Panc1 (cell line): ENCODE measurements around the gene CHST11. TPM values are rescaled to one million over a fixed set of nuclear protein-coding genes. Genes with fewer than 3 reads are reported as not detected.

Experiments used
- ATAC-seq: fragments of 200-7000 bp; cut with Tn5 transposase; 2 replicates; pipeline ENCODE4 v1.9.1; 2020; ENCODE audit warnings: mild to moderate bottlenecking, moderate library complexity
- BruUV-seq: library from RNA; stranded (reverse); fragments of 400-500 nt; replicated peaks from 2 replicates; lab custom pipeline; 2021; lab: Mats Ljungman, UMichigan
- CTCF ChIA-PET: fragments of 300-600 bp; sonication (Branson Sonifier 250); formaldehyde crosslinking; loops from one replicate; lab custom pipeline; 2022; ENCODE audit warnings: antibody characterized with exemption; lab: Charles Lee
- POLR2A ChIA-PET: fragments of 300-600 bp; sonication (Branson Sonifier 250); formaldehyde crosslinking; loops from one replicate; lab custom pipeline; 2022; ENCODE audit warnings: antibody characterized with exemption; lab: Charles Lee
- DNase-seq: peaks from one replicate; pipeline ENCODE4 v3.0.0-alpha.2; 2010; ENCODE audit warnings: low read depth, low spot score
- H3K27ac ChIP-seq: 2 replicates; pipeline ENCODE4 v1.5.1; 2011; ENCODE audit warnings: mild to moderate bottlenecking, low read length, inconsistent platforms
- H3K27me3 ChIP-seq: fragments of 200-500 bp; sonication (Bioruptor generic); 2 replicates; pipeline ENCODE4 v1.6.0; 2014; ENCODE audit warnings: low read length, inconsistent platforms; ENCODE audit not compliant: control insufficient read depth, insufficient read depth
- H3K36me3 ChIP-seq: fragments of 200-500 bp; sonication (Bioruptor generic); 2 replicates; pipeline ENCODE4 v1.5.1; 2014; ENCODE audit warnings: inconsistent platforms, mild to moderate bottlenecking, low read length, moderate library complexity; ENCODE audit not compliant: control insufficient read depth, insufficient read depth
- H3K4me1 ChIP-seq: 2 replicates; pipeline ENCODE4 v1.5.1; 2011; ENCODE audit warnings: inconsistent platforms, mild to moderate bottlenecking, low read length, moderate library complexity; ENCODE audit not compliant: control insufficient read depth, insufficient read depth
- H3K4me3 ChIP-seq, 2 experiments: 2 replicates each; pipeline ENCODE4 v1.5.1; 2011 to 2012; ENCODE audit warnings: low read depth in 2 of 2, low read length in 2 of 2, mild to moderate bottlenecking in 2 of 2, inconsistent platforms in 1 of 2, moderate library complexity in 1 of 2
- H3K9me3 ChIP-seq: fragments of 200-500 bp; sonication (Bioruptor generic); 2 replicates; pipeline ENCODE4 v1.5.1; 2014; ENCODE audit warnings: low read depth, mild to moderate bottlenecking, inconsistent platforms, low read length, moderate library complexity; ENCODE audit not compliant: control insufficient read depth, insufficient read depth
- POLR2AphosphoS5 ChIP-seq: IDR thresholded peaks from 2 replicates; pipeline ENCODE4 v1.6.1; 2012; ENCODE audit warnings: mild to moderate bottlenecking, low read depth, low read length, moderate library complexity
- SIN3A ChIP-seq: IDR thresholded peaks from 2 replicates; pipeline ENCODE4 v1.6.1; 2012; ENCODE audit warnings: low read depth, mild to moderate bottlenecking, low read length, moderate library complexity, borderline replicate concordance; ENCODE audit not compliant: insufficient read depth
- TCF7L2 ChIP-seq: IDR thresholded peaks from 2 replicates; pipeline ENCODE4 v1.6.1; 2011; ENCODE audit warnings: mild to moderate bottlenecking, low read depth, low read length, inconsistent platforms
- in situ Hi-C: cut with HindIII; loops from 2 replicates; pipeline ENCODE4 v1.10.0; 2016; ENCODE audit warnings: low sequenced_read_pairs, low pct_unique_long_range_greater_than_20kb
- intact Hi-C: fragments of 100-400 bp; cut with micrococcal nuclease; formaldehyde crosslinking; loops from one replicate; pipeline ENCODE4 v1.10.0; 2022; ENCODE audit not compliant: unreplicated experiment
- total RNA-seq: library from RNA; stranded (reverse); gene quantifications from one replicate; pipeline ENCODE4 v1.2.1, GENCODE V29; 2021; ENCODE audit not compliant: unreplicated experiment
- TF ChIP-seq, protein P1 (sequence below): fragments of 450-650 bp; IDR thresholded peaks from 2 replicates; pipeline ENCODE4 v1.5.1; 2017; ENCODE audit warnings: mild to moderate bottlenecking
- TF ChIP-seq, protein P2 (sequence below), 2 experiments: IDR thresholded peaks; 2 replicates each; pipeline ENCODE4 v1.6.1; 2011 to 2012; ENCODE audit warnings: low read depth in 2 of 2, control low read depth in 1 of 2, low read length in 1 of 2, mild to moderate bottlenecking in 1 of 2, moderate library complexity in 1 of 2; ENCODE audit not compliant: insufficient read depth in 1 of 2

CHST11 gene
- total RNA-seq, 1 experiment from 2014 or later = 11.4 TPM

DNA sequence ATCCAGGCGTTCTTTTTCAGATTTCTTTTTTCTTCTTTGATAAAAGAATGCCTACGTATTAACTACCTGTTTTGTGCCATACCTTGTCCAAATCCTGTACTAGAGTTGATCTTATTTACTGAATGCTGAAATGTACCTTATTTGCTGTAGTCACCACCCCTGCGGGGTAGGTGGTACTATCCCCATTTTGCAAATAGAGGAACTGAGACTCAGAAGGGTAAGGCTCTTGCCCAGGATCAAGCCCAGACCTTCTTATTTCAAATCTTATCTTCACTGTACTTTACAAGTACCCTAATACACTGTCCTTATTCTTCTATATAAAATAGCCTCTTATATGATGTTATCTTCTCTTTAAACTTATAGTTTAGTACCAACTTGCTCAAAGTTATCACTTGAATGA, 294.8 kb downstream of the CHST11 start:
- Histone ChIP-seq H3K27me3 (no peaks in the 10 kb centered on the region), H3K27ac (no peak overlapping the region), H3K36me3 (no peaks in the 10 kb centered on the region), H3K9me3 (no peaks in the 10 kb centered on the region), H3K4me3 (no peak overlapping the region), H3K4me1 (no peaks in the 10 kb centered on the region)
- intact Hi-C loops = no loop called here
- POLR2A ChIA-PET = no interaction called here
- DNase-seq = no peak
- CTCF ChIA-PET = no interaction called here
- BruUV-seq = no TSS peak
- in situ Hi-C loops = no loop called here
- TF ChIP-seq, protein P1, sequence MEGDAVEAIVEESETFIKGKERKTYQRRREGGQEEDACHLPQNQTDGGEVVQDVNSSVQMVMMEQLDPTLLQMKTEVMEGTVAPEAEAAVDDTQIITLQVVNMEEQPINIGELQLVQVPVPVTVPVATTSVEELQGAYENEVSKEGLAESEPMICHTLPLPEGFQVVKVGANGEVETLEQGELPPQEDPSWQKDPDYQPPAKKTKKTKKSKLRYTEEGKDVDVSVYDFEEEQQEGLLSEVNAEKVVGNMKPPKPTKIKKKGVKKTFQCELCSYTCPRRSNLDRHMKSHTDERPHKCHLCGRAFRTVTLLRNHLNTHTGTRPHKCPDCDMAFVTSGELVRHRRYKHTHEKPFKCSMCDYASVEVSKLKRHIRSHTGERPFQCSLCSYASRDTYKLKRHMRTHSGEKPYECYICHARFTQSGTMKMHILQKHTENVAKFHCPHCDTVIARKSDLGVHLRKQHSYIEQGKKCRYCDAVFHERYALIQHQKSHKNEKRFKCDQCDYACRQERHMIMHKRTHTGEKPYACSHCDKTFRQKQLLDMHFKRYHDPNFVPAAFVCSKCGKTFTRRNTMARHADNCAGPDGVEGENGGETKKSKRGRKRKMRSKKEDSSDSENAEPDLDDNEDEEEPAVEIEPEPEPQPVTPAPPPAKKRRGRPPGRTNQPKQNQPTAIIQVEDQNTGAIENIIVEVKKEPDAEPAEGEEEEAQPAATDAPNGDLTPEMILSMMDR = no peak
- TF ChIP-seq POLR2AphosphoS5 = no peak
- TF ChIP-seq TCF7L2 = no peak
- TF ChIP-seq, protein P2, sequence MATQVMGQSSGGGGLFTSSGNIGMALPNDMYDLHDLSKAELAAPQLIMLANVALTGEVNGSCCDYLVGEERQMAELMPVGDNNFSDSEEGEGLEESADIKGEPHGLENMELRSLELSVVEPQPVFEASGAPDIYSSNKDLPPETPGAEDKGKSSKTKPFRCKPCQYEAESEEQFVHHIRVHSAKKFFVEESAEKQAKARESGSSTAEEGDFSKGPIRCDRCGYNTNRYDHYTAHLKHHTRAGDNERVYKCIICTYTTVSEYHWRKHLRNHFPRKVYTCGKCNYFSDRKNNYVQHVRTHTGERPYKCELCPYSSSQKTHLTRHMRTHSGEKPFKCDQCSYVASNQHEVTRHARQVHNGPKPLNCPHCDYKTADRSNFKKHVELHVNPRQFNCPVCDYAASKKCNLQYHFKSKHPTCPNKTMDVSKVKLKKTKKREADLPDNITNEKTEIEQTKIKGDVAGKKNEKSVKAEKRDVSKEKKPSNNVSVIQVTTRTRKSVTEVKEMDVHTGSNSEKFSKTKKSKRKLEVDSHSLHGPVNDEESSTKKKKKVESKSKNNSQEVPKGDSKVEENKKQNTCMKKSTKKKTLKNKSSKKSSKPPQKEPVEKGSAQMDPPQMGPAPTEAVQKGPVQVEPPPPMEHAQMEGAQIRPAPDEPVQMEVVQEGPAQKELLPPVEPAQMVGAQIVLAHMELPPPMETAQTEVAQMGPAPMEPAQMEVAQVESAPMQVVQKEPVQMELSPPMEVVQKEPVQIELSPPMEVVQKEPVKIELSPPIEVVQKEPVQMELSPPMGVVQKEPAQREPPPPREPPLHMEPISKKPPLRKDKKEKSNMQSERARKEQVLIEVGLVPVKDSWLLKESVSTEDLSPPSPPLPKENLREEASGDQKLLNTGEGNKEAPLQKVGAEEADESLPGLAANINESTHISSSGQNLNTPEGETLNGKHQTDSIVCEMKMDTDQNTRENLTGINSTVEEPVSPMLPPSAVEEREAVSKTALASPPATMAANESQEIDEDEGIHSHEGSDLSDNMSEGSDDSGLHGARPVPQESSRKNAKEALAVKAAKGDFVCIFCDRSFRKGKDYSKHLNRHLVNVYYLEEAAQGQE (IDR thresholded peaks at IDR 0.05; ENCODE audit: insufficient read depth in 1 of 2, low read depth in 2 of 2, low read length in 1 of 2) = no peak
- TF ChIP-seq SIN3A = no peak
- ATAC-seq = no peak

DNA sequence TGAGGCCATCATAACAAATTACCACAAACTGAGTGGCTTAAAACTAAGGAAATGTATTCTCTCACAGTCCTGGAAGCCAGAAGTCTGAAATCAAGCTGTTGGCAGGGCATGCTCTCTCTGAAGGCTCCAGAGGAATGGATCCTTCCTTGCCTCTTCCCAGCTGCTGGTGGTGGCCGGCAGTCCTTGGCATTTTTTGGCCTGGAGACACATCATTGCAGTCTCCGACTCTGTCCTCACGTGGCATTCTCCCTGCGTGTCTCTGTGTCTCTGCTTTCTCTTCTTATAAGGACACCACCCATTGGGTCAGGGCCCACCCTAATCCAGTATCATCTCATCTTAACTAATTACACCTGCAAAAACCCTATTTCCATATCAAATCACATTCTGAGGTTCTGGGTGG, 295.3 kb downstream of the CHST11 start:
- in situ Hi-C loops = no loop called here
- TF ChIP-seq, protein P1 = no peak
- TF ChIP-seq SIN3A (no peak), TCF7L2 (no peak), POLR2AphosphoS5 (no peak)
- TF ChIP-seq, protein P2 (IDR thresholded peaks at IDR 0.05; ENCODE audit: insufficient read depth in 1 of 2, low read depth in 2 of 2, low read length in 1 of 2) = no peak

More for the DNA sequence above, 295.3 kb downstream of the CHST11 start:
- no TSS peak for BruUV-seq
- no peaks in the 10 kb centered on the region for H3K4me1 ChIP-seq
- H3K36me3 ChIP-seq = no peaks in the 10 kb centered on the region
- no peak overlapping the region for H3K4me3 ChIP-seq
- H3K27ac ChIP-seq = no peak overlapping the region
- POLR2A ChIA-PET = no interaction called here
- H3K9me3 ChIP-seq = no peaks in the 10 kb centered on the region
- DNase-seq (no peak), ATAC-seq (no peak)
- intact Hi-C loops = no loop called here
- no peaks in the 10 kb centered on the region for H3K27me3 ChIP-seq
- CTCF ChIA-PET = no interaction called here
